GM18519 (cell line): ENCODE data around the gene PDLIM3.
"Not testable (repeated sequence)": the region's sequence is repeated elsewhere in the genome, so short reads cannot be mapped to it uniquely, and the experiment has no call there.

ENCODE experiments used
- ATAC-seq: cut with Tn5 transposase; IDR thresholded peaks from one replicate; pipeline ENCODE4 v1.9.1; 2021; ENCODE audit warnings: mild to moderate bottlenecking, moderate library complexity; ENCODE audit not compliant: unreplicated experiment, low FRiP score

The PDLIM3 gene

DNA sequence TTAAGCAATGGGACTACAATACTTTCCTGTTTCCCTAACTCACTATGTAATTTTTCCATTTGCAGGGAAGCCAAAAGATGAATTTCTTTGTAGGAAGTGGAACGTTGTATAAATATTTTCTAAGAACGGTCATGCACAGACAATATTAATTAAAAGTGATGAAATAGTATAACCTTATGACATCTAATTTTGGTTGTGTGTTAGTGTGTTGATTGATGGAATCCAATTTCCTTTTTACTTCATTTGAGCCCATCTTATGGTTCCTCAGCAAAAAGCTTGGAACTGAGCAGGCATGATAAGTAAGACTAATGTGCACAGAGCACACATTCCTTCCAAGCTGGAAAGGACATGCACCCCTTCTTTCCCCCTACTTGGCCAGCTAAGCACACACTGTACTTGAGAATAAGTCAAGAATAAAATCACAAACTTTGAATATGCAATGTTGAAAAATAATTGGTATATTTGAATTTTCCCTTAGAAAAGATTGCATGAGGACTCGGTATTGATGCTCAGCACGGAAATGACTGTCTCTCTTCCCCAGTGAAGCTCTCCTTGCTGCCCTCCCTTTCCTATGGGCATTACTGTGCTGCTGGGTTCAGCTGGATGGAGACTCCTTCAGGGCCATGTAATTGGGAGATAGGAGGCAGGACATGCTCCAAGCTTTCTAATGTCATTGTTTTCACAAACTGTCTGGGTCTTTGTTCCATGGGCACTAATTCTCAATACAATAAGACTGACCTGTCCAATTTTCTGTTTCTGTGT, 19.2 kb upstream of the PDLIM3 start:
- no peak for ATAC-seq

DNA sequence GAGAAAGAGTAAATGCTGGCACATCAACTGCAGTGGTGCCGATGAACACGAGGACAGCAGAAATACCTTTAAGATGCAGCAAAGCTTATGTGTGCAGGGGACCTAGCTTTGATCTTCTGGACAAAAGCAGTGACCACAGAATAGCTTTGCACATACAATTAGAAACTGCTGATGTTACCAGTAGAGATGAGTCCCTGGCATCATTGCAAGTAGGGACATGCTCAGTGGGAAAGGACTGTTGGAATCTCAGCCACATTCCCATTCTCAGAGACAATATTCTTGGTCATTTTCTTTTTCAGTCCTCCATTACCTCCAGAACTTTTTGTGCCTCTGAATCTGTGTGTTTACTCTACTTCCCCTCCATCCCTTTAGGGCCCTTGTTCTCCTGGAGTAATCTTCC, 16.9 kb upstream of the PDLIM3 start:
- no peak for ATAC-seq

DNA sequence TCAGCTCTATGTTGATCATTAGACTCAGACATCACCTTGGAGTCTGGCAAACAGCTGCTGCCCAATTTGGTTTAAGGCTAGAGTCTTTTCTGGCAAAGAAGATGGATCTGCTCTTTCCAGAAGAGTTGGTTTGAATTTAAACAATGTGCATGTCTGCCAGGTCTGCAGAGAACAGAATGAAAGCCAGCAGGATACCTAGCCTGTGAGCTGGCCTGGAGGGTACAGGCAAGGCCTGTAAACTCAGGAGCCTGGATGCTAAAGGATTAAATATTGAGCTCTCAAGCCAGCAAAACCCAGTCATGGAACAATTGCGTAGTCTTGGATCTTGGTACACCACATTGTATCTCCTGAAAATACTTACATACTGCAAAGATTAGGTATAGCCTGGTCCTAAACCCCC, 15.6 kb upstream of the PDLIM3 start:
- ATAC-seq: no peak

- no peak for ATAC-seq
These were observed 13.9 kb upstream of the PDLIM3 start for GRCh38 chr4:185549095-185549639.

DNA sequence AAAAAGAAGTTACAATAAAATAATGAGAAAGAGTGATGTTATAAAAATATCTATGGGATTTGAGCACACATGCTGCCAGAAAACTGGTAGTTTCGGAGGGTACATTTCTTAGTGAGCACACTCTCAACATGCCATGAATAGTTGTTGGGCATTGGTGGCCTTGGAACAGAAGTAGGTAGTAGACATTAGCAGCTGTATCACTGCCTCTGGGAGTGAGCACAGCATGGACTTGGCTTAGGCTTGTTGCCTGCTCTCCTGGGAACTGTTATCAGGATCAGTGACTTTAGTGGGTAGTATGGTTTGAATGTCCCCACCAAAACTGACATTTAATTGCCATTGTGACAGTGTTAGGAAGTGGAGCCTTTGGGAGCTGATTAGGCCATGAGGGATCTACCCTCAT, 13.3 kb upstream of the PDLIM3 start:
- no peak for ATAC-seq

DNA sequence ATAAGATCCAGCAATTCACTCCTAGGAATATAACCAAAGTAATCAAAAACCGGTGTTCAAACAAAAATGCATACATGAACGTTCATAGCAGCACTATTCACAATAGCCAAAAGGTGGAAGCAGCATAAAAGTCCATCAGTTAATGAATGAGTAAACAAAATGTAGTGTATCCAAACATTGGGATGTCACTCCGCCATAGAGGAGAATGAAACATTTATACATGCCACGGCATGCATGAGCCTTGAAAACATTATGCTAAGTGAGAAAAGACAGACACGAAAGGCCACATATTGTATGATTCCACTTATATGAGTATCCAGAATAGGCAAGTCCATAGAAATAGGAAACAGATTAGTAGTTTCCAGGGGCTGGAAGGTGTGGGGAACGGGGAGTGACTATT, 11.0 kb upstream of the PDLIM3 start:
- no peak for ATAC-seq

GRCh38 chr4:185542626-185543315, 7.5 kb upstream of the PDLIM3 start:
- no peak for ATAC-seq

DNA sequence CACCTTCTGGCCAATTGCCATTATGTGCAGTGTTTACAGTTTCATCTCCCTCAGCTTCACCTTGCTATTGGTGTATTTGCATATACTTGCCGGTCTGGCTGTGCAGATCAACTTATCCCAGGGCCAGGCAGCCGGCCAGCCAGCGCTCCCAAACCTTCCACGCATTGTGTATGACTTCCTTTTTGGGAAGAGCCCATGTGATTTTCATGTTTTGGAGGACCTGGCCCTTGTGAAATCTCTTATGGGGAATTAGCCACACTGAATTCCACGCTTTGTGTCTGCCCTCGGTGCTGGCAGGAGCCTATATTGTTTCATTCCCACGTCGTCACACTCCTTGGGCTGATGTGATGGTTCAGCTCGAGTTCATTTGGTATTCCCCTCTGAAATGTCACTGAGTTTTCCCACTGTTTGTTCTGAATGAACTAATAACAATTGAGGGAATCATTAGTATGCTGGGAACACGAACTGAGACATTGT, 6.0 kb upstream of the PDLIM3 start:
- no peak for ATAC-seq

DNA sequence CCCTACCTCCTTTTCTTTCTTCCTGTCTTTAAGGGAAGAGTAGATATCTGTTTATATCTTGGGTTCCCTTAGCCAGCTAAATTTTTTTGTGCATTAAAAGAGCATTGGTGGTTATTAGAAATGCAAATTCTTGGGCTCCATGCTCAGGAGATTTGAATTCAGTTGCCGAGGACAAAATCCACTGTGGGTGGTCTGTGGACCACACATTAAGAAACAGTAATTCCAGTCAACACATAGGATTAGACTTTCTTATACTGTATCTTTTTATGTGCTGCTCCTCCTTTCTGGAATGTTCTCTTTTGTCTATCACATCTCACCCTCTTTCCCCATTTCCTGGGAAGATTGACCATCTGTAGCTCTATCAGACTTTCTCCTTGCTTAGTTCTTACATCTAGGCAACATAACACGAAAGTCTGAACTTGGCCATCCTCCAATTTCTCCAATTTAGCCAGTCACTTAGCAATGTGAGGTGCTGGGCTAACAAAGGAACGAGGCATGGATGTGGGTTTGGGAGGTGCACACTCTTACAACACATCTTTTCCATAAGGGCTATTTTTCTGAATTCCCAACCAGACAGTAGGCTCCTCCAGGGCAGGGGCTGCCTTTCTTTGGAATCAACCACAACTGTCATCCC, 5.3 kb upstream of the PDLIM3 start:
- ATAC-seq: no peak

DNA sequence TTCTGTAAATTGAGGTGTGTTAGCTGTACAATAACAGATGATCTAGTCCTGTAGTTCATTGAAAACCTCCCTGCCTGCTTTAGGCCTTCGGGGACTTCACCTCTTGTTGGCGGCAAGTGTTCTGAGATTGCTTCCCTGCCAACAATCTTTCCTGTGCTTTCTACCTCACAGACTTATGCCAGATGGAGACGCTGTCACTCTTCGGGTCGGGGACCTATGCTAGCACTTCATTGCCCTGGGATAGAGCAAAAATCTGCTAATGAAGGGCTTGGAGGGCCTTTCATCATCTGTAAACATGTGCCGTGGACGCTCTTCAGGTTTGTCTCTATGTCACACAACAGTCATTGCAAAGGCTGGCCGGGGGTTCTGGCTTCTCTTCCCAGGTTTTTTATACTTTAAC, 4.7 kb upstream of the PDLIM3 start:
- no peak for ATAC-seq

GRCh38 chr4:185538806-185539205, 3.5 kb upstream of the PDLIM3 start:
- no peak for ATAC-seq

DNA sequence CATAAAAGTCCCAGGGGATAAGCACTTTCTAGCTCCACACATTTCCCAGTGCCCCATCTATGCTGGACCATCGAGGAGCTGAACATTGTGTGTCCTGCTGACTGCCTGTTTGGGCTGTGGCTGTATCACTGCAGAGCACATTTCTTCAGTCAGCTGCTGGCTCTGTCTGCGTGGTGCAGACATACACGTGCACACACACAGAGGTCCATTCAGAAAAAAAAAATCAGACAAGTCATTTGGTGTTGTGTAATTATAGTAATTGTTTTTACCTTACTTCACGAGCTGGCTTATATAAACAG, 1.1 kb upstream of the PDLIM3 start:
- no peak for ATAC-seq

GRCh38 chr4:185535612-185536410, 504 bp upstream of the PDLIM3 start:
- no peak for ATAC-seq

DNA sequence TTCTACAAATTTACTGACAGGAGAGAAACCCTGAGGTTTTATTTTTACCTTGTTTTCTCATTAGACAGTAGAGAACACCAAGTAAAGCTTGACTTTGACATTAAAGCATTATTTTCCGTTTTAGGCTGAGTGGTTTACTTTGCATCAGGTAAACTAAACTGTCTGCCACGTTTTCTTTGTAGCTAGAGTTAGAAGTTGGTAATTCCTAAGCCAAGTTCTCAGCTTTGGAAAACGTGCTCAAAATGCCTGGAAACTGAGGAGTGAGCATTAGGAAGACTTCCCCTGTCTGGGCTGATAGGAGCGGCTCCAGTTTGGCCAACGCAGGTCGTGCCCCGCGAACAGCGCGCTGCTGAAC, 819 bp downstream of the PDLIM3 start:
- no peak for ATAC-seq

DNA sequence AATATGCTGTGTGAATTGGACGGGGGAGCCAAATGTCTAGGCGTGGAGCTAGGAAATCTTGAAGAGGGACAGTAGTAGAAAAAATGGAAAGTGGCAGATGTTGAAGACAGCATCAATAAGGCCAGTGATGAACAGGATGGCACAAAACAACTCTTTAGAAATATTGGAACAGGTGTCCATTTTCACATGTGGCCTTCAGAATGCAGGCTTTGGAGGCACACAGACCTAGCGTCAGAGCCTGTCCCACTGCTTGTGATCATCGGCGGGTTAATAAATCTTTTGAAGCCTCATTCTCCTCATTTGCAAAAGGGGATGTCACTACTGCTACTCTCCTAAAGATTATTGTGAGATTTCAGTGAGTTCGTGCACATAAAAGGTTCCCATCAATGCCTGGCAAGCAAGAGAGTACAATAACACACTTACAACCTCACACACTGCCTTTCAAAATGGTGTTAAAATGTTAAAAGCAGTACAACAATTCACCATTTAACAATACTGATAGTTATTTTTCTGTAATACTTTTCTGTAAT, 2.4 kb downstream of the PDLIM3 start:
- no peak for ATAC-seq

DNA sequence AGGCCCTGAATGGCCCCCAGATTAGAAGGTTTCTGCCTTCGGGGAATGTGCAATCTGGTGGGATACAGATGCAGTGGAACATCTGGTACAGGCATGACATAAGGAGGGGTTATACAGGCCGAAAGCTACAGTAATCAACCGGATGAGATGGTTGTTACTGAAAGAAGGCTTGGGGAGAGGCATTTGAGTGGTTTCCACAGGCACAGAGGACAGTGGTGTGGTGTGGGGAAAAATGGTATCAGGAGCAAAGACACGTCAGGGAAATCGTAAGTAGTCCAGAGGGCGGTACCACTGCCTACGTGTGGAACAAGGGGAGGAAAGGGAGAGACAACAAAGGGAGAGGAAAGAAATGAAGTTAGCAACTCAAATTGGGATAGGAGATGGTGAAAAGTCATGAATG, 3.0 kb downstream of the PDLIM3 start:
- ATAC-seq: no peak

DNA sequence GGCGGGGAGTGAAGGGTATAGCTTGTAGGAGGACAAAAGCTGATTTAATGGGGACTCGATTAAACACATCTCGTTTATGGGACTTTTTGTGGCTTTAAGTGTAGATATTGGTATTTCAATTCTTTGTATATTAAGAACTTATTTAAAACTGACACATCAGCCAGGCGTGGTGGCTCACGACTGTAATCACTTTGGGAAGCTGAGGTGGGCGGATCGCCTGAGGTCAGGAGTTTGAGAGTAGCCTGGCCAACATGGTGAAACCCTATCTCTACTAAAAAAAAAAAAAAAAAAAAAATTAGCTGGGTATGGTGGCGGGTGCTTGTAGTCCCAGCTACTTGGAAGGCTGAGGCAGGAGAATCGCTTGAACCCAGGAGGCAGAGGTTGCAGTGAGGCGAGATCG, 3.7 kb downstream of the PDLIM3 start:
- ATAC-seq: not testable (repeated sequence)

DNA sequence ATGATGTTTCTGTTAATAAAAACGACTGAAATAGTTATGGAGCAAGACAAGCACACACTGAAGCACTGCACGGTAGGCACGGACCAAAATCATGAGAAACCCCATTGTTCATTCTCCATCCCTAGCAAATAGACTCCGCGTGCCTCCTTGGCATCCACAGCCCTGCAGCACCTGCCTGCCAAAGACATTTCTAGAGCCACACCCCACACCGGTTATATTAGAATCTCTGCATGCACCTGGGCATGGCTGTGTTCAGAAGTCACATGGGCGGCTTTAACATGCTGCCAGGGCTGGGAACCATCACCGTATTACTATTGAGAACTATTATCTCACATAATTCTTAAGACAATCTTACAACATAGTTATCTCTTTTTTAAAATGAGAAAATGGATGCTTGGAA, 5.9 kb downstream of the PDLIM3 start:
- no peak for ATAC-seq

DNA sequence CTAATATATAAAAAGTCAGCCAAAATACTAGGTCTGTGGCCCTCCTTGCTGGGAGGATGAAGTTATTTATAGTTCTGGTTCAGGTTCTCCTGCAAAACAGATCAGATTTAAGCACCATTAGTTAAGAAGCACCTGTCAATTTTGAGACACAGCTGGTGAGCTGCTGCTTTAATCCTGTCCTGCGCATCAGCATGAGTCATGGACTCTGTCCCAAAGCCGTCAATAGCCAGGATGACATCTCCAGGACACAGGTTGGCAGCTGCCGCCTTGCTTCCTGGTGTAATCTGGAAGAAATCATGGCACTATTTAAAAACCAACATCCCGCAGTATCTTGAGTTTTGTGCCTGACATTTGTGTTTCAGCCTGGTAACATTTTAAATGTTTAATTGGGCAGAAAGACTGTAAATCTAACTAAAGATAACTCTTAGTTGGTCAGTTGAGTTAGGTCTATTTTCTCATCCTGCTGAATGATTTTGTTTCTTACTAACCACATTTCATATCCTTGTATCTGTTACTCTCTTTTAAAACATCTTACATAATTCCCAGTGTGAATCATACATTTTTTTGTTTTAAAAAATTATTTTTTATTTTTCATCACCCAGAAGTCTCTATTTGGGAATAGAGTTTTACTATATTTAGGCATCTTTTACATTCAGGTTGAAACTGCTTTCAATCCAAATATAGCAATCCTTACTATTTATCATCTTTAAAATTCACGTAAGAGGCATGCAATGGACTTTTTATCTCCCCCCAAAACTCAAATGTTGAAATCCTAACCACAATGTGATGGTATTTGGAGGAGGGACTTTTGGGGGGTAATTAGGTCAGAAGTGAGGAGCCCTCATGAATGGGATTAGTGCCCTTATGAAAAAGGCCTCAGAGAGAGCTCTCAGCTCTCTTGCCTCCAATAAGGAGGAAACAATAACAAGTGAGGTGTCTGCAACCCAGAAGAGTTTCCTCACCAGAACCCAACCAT, 10.1 kb downstream of the PDLIM3 start:
- ATAC-seq: no peak
